ENCODE data around the gene ZCCHC8. TPM values are rescaled to one million over a fixed set of nuclear protein-coding genes. Genes with fewer than 3 reads are reported as not detected.

The ZCCHC8 gene
- total and polyA plus RNA-seq, 2 donors (not counting 1 experiment from before 2014, with no cell fraction given): 30.0 to 56.2 TPM

DNA sequence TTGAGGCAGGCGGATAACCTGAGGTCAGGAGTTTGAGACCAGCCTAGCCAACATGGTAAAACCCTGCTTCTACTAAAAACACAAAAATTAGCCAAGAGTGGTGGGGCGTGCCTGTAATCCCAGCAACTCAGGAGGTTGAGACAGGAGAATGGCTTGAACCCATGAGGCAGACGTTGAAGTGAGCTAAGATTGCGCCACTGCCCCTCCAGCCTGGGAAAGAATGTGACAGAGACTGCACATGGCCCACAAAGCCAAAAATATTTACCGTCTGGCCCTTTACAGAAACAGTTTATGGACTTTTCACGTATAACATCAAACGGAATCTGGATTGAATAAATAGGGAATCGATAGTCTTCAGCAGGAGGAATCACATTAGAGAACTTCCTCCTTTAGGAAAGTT is 22.5 kb upstream of the ZCCHC8 start:
- peaks cover 36 to 42% of the 10 kb centered on the region in 2 donors for H3K4me1 ChIP-seq (ENCODE audit: control insufficient read depth in 2 of 2, insufficient read depth in 2 of 2, low read length in 2 of 2)

DNA sequence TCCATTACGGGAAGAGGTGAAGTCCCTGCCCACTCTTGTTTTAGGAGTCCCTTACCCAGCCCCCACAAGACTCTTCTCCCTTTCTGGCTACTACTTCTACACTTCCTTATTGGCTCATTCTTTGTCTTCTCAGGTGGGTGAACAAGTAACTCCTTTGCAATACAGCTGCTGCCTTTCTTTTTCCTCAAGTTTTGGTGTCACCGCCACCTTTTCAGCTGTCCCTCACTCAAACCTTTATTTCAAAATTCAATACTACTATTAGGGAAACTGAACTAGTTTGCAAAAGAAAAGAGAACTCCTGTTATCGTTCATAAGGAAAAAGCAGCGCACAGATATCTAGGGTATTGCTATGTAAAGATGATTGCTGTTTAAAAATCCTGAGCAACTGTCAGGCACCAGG is 19.9 kb upstream of the ZCCHC8 start:
- peaks cover 28 to 33% of the 10 kb centered on the region in 2 donors for H3K4me1 ChIP-seq (ENCODE audit: control insufficient read depth in 2 of 2, insufficient read depth in 2 of 2, low read length in 2 of 2)
- H3K4me3 Mint-ChIP-seq: no peak overlapping the region
- WGBS (ENCODE audit: insufficient coverage): 100% methylated on average over 2 of the region's 4 CpGs
- H3K9ac ChIP-seq (ENCODE audit: low read length): no peak overlapping the region
- TF ChIP-seq, protein P1, sequence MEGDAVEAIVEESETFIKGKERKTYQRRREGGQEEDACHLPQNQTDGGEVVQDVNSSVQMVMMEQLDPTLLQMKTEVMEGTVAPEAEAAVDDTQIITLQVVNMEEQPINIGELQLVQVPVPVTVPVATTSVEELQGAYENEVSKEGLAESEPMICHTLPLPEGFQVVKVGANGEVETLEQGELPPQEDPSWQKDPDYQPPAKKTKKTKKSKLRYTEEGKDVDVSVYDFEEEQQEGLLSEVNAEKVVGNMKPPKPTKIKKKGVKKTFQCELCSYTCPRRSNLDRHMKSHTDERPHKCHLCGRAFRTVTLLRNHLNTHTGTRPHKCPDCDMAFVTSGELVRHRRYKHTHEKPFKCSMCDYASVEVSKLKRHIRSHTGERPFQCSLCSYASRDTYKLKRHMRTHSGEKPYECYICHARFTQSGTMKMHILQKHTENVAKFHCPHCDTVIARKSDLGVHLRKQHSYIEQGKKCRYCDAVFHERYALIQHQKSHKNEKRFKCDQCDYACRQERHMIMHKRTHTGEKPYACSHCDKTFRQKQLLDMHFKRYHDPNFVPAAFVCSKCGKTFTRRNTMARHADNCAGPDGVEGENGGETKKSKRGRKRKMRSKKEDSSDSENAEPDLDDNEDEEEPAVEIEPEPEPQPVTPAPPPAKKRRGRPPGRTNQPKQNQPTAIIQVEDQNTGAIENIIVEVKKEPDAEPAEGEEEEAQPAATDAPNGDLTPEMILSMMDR (IDR thresholded peaks at IDR 0.05): no peak
- TF ChIP-seq EZH2 (IDR thresholded peaks at IDR 0.05; ENCODE audit: borderline replicate concordance, insufficient read depth, low read depth, low read length, poor library complexity, severe bottlenecking): no peak
- no peak for DNase-seq
- no peaks in the 10 kb centered on the region for H3K9me3 ChIP-seq (ENCODE audit: control extremely low read depth in 1 of 3, control insufficient read depth in 2 of 3, insufficient read depth in 1 of 3, low read length in 2 of 3)
- H3K4me1 Mint-ChIP-seq: peaks cover 45% of the 10 kb centered on the region
- no peak overlapping the region for H3K27ac ChIP-seq (ENCODE audit: low read length in 2 of 2)
- intact Hi-C loops (cut with micrococcal nuclease): no loop called here
- POLR2A ChIA-PET: interaction anchor here (0.6 kb wide), 1 partner anchor 202 kb away, joined by 3 read pairs; no protein-coding TSS in a partner anchor
- H3K27me3 Mint-ChIP-seq: no peaks in the 10 kb centered on the region
- peaks cover 85% of the 10 kb centered on the region for H3K79me2 ChIP-seq (ENCODE audit: control insufficient read depth, insufficient read depth, low read length)
- no peak overlapping the region for H3K4me3 ChIP-seq (ENCODE audit: control extremely low read depth in 1 of 5, extremely low read depth in 1 of 5, insufficient read depth in 1 of 5, low read depth in 2 of 5, low read length in 4 of 5)
- no peak overlapping the region for H2AFZ ChIP-seq (ENCODE audit: insufficient read depth, low read depth, low read length, poor library complexity, severe bottlenecking)
- H3K27ac Mint-ChIP-seq: peak overlapping the region; percentile 34
- CTCF ChIA-PET: no interaction called here
- H3K36me3 ChIP-seq (replicated peaks in 1 of 2; ENCODE audit: control extremely low read depth in 1 of 2, control insufficient read depth in 1 of 2, extremely low read depth in 1 of 2, insufficient read depth in 2 of 2, low read length in 1 of 2): peaks cover 35 to 86% of the 10 kb centered on the region in 2 experiments
- no peaks in the 10 kb centered on the region for H3K27me3 ChIP-seq (replicated peaks in 1 of 4; ENCODE audit: control extremely low read depth in 1 of 4, control insufficient read depth in 3 of 4, insufficient read depth in 4 of 4, low read length in 3 of 4)
- no peaks in the 10 kb centered on the region for H3K9me3 Mint-ChIP-seq (ENCODE audit: insufficient read depth)
- H3K4me2 ChIP-seq (replicated peaks; ENCODE audit: low read depth, low read length, poor library complexity, severe bottlenecking): no peak overlapping the region
- H4K20me1 ChIP-seq (ENCODE audit: control insufficient read depth, insufficient read depth, low read length, poor library complexity, severe bottlenecking): peaks cover 94% of the 10 kb centered on the region
- no peak for ATAC-seq (ENCODE audit: low read depth)

More for the DNA sequence above, 22.5 kb upstream of the ZCCHC8 start:
- Mint-ChIP-seq H3K4me1 (peaks cover 45% of the 10 kb centered on the region), H3K27me3 (no peaks in the 10 kb centered on the region), H3K9me3 (ENCODE audit: insufficient read depth) (no peaks in the 10 kb centered on the region), H3K4me3 (peak overlapping the region; percentile 84), H3K27ac (no peak overlapping the region)
- ChIA-PET CTCF (interaction anchor here (0.8 to 1.1 kb wide), 2 partner anchors 10 to 123 kb away, joined by 3 read pairs; no protein-coding TSS in a partner anchor), POLR2A (no interaction called here)
- 91% methylated on average over 4 of the region's 8 CpGs for WGBS (ENCODE audit: insufficient coverage)
- Histone ChIP-seq H3K9ac (ENCODE audit: low read length) (no peak overlapping the region), H3K4me3 (ENCODE audit: control extremely low read depth in 1 of 5, extremely low read depth in 1 of 5, insufficient read depth in 1 of 5, low read depth in 2 of 5, low read length in 4 of 5) (no peak overlapping the region), H3K27me3 (replicated peaks in 1 of 4; ENCODE audit: control extremely low read depth in 1 of 4, control insufficient read depth in 3 of 4, insufficient read depth in 4 of 4, low read length in 3 of 4) (no peaks in the 10 kb centered on the region), H2AFZ (ENCODE audit: insufficient read depth, low read depth, low read length, poor library complexity, severe bottlenecking) (no peak overlapping the region), H3K79me2 (ENCODE audit: control insufficient read depth, insufficient read depth, low read length) (peaks cover 78% of the 10 kb centered on the region), H3K9me3 (ENCODE audit: control extremely low read depth in 1 of 3, control insufficient read depth in 2 of 3, insufficient read depth in 1 of 3, low read length in 2 of 3) (no peaks in the 10 kb centered on the region), H3K4me2 (replicated peaks; ENCODE audit: low read depth, low read length, poor library complexity, severe bottlenecking) (peak overlapping the region; percentile 83), H4K20me1 (ENCODE audit: control insufficient read depth, insufficient read depth, low read length, poor library complexity, severe bottlenecking) (peaks cover 78% of the 10 kb centered on the region), H3K27ac (ENCODE audit: low read length in 2 of 2) (peak overlapping the region in 1 of 2 donors; percentile 46), H3K36me3 (replicated peaks in 1 of 2; ENCODE audit: control extremely low read depth in 1 of 2, control insufficient read depth in 1 of 2, extremely low read depth in 1 of 2, insufficient read depth in 2 of 2, low read length in 1 of 2) (peaks cover 25 to 61% of the 10 kb centered on the region in 2 experiments)
- DNase-seq (no peak), ATAC-seq (ENCODE audit: low read depth) (no peak)
- TF ChIP-seq EZH2 (IDR thresholded peaks at IDR 0.05; ENCODE audit: borderline replicate concordance, insufficient read depth, low read depth, low read length, poor library complexity, severe bottlenecking): no peak
- intact Hi-C loops (cut with micrococcal nuclease): no loop called here

Data from B cell (primary cell).